WTC11 (cell line): ENCODE results near the gene CERT1.

Experiments
- ATF2 ChIP-seq: sonication (generic); formaldehyde crosslinking; IDR thresholded peaks from 2 replicates; pipeline ENCODE4 v1.8.1; 2022; ENCODE audit warnings: low read depth, missing genetic modification reagents, borderline replicate concordance
- CREM ChIP-seq: sonication (generic); formaldehyde crosslinking; IDR thresholded peaks from 2 replicates; pipeline ENCODE4 v1.8.1; 2022; ENCODE audit warnings: mild to moderate bottlenecking, missing genetic modification reagents, moderate library complexity
- CTCF ChIP-seq: fragments of 200-600 bp; IDR thresholded peaks from 2 replicates; pipeline ENCODE4 v1.8.0; 2022; ENCODE audit warnings: antibody characterized with exemption
- E2F1 ChIP-seq: sonication (generic); formaldehyde crosslinking; IDR thresholded peaks from 2 replicates; pipeline ENCODE4 v1.8.0; 2022; ENCODE audit warnings: mild to moderate bottlenecking, missing genetic modification reagents
- ESRRA ChIP-seq: sonication (generic); formaldehyde crosslinking; IDR thresholded peaks from 2 replicates; pipeline ENCODE4 v1.8.1; 2022; ENCODE audit warnings: mild to moderate bottlenecking, missing genetic modification reagents, borderline replicate concordance
- ETV6 ChIP-seq: sonication (generic); formaldehyde crosslinking; IDR thresholded peaks from 2 replicates; pipeline ENCODE4 v1.8.1; 2022; ENCODE audit warnings: mild to moderate bottlenecking, missing genetic modification reagents
- GRHL2 ChIP-seq: fragments of 250-450 bp; sonication (Bioruptor Pico); IDR thresholded peaks from 2 replicates; pipeline ENCODE4 v1.8.0; 2022; ENCODE audit warnings: mild to moderate bottlenecking, moderate library complexity; ENCODE audit not compliant: insufficient replicate concordance, severe bottlenecking
- MXD4 ChIP-seq: fragments of 250-450 bp; sonication (Bioruptor Pico); IDR thresholded peaks from 2 replicates; pipeline ENCODE4 v1.8.0; 2021; ENCODE audit warnings: mild to moderate bottlenecking, moderate library complexity, borderline replicate concordance
- NFATC4 ChIP-seq: fragments of 250-450 bp; sonication (Bioruptor Pico); IDR thresholded peaks from 2 replicates; pipeline ENCODE4 v1.9.0; 2021; ENCODE audit warnings: mild to moderate bottlenecking
- ZNF317 ChIP-seq: sonication (generic); formaldehyde crosslinking; IDR thresholded peaks from 2 replicates; pipeline ENCODE4 v1.8.1; 2023; ENCODE audit warnings: low read depth, mild to moderate bottlenecking, moderate library complexity, missing genetic modification reagents, borderline replicate concordance

GRCh38 chr5:75450069-75450468 is 61.4 kb downstream of the CERT1 start:
- TF ChIP-seq CTCF (no peak), ZNF317 (CRISPR knock-in tag) (no peak), ETV6 (CRISPR knock-in tag) (no peak), CREM (CRISPR knock-in tag) (no peak), NFATC4 (CRISPR knock-in tag) (no peak), ATF2 (CRISPR knock-in tag) (no peak), E2F1 (CRISPR knock-in tag) (no peak), MXD4 (CRISPR knock-in tag) (no peak), ESRRA (CRISPR knock-in tag) (no peak), GRHL2 (no peak)
